HG03060 (cell line): ENCODE data around the gene NUP98.
"Not testable (repeated sequence)": the region's sequence is repeated elsewhere in the genome, so short reads cannot be mapped to it uniquely, and the experiment has no call there.

Source experiments
- ATAC-seq: cut with Tn5 transposase; IDR thresholded peaks from one replicate; pipeline ENCODE4 v1.9.1; 2021; ENCODE audit warnings: low read depth, moderate number of reproducible peaks; ENCODE audit not compliant: unreplicated experiment

NUP98 gene

DNA sequence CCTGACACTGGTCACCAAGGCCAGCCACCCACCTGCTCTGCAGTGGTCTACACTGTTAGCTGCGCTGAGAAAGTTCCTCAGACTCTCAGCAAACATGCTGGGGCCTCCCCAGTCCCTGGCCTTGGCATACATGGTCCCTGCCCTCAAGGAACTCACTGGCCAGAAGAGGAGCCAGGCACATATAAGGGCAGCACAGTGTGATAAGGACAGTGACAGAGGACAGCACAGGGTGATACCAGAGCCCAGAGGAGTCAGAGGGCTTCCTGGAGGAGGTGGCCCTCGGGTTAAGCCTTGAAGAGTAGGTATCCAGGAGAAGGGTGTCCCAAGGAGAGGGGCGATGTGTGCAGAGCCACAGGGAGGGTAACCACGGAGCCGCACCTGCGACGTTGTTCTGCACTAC is 151.8 kb downstream of the NUP98 start:
- ATAC-seq = no peak

DNA sequence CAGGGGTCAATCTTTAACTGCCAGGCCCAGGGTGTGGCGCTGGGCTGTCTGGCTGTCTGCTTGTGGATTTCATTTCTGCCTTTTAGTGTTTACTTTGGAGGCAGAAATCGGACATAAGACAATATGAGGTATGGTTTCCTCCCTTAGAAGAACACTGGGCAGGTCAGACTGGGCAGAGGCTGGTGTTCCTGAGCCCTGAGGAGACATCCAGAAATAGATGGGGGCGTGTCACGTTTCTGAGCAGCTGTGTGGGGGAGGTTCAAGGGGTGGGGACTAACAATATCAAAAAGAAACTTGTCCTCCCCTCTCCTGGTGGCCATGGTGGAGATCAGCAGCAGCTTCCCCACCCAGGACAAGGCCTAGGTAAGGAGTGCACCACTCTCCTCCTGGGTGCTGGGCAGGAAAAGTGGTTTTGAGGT is 152.5 kb downstream of the NUP98 start, which contains the start of gene ART1:
Gene ART1 (plus strand): TSS at position 312 of the 419 bp plus-strand sequence. CDS start 14,086 bp downstream, outside the sequence.
- no peak for ATAC-seq

DNA sequence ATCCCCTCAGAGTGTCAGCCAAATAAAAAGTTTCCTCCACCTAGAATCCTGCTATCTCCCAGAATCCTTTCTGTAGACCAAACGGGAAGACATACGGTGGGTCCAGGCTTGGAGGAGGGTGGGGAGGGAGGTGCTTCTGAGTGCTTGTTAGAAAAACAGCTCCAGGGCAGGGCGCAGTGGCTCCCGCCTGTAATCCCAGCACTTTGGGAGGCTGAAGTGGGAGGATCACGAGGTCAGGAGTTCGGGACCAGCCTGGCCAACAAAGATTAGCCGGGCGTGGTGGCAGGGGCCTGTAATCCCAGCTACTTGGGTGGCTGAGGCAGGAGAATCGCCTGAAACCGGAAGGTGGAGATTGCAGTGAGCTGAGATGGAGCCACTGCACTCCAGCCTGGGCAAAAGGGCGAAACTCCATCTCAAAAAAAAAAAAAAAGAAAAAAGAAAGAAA is 154.2 kb downstream of the NUP98 start:
- ATAC-seq = not testable (repeated sequence)

DNA sequence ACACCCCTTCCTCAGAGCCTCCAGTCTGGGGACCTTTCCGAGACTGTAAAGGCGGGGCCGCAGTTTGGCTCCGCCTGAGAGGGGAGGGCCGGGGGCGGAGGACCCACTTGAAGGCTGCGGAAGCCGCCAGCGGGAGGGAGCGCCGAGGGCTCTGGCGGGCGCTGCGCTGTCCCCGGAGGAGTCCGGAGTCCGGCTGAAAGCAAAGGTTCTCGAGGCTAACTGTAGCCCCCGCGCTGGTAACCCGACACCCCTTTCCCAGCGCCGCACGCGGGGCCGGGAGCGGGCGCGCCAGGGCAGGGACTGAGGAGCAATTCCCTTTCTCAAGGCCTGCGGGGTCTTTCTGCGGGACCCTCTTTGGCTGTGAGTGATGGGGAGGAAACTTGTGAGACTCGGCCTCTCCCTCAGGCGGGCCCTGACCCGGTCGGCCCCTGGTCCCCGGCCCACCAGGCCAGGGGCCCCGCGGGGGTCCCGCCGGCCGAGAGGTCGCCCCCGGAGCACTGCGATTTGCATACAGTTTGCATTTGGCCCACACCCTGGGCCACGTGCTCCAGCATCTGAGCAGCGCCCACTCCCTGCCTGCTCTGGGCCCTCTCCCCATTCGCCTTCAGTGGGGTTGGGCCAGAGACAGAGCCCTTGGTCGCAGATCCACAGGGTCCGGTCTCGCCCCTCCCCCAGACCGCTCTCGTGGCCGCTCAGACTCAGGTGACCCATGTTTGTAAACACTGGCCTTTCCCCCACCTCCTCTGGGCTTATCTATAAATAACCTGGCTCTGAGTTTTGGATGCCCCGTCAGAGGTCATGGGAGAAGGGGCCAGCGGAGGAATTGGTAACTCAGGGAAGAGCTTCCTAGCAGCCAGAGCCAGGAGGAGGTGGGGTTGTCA is 155.0 kb downstream of the NUP98 start:
- ATAC-seq = no peak

DNA sequence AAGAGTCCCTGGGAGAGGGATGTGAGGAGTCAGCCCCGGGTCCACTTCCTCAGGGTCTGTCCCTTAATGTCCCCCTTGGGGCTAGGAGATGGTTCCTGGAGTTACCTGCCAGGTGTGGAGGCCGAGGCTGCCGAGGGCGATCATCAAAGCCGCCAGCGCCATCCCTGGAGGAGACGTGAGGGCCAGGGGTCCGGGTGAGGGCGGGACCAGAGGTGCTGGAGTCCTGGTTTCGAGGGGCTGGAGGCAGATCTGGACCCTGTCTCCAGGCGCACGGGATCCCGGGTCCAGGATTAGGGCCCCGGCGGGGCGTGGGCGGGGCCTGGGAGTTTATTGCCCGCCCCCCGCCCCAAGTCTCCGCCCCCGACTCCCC is 155.7 kb downstream of the NUP98 start, which contains the start of gene ART5:
Gene ART5 (minus strand): TSS at position 292 of the 370 bp plus-strand sequence. CDS start 130 bp downstream, at position 162.
- no peak for ATAC-seq

DNA sequence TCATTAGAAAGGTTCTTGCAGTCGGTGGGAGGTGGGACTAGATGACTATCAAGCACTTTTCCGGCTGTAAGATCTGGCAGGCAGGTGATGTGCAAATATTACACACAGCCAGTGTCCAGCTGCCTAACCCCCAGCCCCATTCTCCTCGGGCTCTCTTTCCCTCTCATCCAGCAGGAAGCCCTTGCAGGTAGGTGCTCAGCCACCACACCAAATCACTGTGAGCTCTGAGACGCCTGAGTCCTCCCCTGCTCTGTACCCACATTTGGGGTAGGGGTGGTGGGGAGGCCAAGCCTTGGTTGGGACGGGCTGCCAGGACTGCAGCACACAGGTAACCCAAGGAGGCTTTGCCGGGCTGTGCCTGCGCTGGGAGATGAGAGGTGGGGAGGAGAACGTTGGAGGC is 156.2 kb downstream of the NUP98 start:
- ATAC-seq = no peak

DNA sequence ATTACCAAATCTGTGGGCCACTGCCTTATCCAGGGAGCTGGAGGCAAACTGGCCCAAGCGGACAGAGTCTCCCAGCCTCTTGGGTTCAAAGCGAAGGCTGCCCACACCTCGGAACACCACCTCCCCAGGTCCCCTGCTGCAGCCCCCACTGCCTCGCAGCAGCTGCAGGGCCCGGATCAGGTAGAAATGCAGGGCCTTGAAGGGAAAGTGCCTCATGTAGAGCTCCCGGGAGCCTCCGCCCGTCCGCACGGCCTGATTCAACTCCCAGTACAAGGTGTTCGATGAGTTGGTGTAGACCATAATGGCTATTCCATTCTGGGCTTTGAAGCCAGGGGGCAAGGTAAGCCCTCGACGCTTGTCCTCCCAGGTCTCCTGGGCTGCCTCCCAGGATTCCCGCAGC is 157.5 kb downstream of the NUP98 start:
- no peak for ATAC-seq

DNA sequence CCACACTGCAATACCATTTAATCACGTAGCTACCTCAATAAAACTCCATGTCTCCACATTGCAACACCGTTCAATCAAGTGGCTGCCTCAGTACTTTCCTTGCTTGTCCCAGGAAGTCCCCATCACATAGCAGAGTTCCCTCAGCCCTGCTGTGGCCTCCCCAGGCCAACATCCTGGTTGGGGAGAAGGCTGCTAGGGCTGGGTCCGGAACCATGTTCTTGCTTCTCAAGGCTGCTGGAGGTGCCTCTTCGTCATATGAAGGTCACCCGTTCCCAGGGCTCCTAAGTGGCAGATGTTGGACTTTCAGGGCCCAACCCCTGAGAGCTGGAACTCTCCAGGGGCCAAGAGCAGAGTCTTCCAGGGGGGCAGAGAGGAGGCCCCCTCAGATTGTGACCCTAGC is 158.8 kb downstream of the NUP98 start:
- no peak for ATAC-seq

DNA sequence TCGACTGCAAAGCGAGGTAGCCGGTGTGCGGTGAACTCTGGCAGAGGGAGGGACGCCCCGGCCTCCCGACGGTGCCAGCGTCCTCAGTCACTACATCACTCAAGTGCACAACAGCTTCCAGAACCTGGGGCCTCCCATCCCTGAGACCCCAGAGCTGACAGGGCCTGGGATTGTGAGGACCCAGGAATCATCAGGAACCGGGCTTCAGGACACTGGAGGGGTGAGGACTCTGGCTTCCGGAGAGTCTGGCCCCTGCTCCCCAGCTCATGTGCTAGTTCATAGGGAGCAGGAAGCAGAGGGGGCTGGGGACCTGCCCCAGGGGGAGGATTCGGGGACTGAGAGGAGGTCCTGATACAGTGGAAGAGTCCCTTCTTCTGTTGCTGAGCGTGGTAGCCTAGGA is 160.2 kb downstream of the NUP98 start:
- ATAC-seq = no peak

DNA sequence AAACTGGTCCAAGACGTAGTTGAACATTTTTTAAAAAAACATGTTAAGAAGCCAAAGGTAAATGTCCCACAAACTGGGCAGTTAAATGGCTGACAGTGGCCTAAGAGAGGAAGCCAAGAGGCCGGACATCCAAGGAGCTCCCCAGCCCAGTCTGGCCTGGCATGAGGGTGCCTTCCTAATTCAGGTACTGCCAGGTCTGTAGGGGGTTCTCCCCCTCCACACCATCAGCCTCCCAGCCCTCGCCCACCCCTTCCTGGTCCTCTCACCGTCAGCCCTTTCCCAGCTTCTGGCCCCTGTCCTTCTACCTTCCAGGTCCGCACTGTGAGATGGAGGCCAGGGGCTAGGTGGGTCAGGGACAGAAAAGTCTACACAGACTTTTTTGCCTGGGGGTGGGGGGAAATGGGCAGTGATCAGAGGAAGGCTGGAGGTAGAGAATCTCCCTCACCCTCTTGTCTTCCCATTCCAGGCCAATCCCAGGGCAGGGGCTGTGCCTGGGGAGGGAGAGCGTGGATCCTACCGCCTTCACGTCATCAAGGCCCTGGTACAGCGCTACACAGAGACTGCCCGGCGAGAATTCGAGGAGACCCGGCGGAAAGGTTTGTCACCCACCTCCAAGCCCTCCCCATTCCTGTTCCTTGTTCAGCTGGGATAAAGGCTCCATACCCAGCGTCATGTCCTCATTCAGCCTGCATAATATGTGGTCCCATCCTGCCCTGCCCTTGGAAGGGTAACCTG is 161.5 kb downstream of the NUP98 start:
- no peak for ATAC-seq

DNA sequence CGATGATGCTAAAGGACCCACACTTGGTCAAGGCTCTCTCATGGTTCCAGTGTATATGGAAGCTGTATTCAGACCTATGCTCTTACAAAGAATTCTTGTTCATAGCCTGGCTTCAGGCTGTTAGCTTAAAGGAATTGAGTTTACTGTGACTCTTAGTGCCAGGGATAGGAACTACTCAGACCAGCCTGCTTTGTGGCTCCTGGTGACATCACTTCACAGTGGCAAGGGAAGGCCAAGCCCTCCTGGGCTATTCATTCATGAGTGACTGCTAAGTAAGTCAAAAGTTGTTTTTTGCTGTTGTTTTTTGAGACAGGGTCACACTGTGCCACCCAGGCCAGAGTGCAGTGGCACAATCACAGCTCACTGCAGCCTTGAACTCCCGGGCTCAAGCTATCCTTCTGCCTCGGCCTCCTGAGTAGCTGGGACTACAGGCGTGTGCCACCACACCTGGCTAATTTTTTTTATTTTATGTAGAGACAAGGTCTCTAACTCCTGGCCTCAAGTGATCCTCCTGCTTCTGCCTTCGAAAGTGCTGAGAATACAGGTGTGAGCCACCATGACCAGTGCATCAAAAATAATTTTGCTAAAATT is 165.2 kb downstream of the NUP98 start:
- no peak for ATAC-seq

DNA sequence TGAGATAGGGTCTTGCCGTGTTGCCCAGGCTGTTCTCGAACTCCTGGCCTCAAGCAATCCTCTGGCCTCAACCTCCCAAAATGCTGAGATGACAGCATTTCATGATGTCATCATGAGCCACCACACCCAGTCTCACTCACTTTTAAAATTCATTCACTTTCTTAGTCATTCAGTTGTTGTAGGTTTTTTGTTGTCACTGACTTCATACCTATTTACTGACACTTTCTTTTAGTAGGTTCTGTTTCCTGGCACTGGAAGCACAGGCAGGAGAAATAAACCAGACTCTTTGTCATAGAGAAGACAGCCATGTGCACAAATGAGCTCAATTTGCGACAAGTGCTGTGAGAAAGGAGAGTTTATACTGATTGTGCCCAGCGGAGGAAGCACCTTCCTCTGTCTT is 166.0 kb downstream of the NUP98 start:
- ATAC-seq = no peak

DNA sequence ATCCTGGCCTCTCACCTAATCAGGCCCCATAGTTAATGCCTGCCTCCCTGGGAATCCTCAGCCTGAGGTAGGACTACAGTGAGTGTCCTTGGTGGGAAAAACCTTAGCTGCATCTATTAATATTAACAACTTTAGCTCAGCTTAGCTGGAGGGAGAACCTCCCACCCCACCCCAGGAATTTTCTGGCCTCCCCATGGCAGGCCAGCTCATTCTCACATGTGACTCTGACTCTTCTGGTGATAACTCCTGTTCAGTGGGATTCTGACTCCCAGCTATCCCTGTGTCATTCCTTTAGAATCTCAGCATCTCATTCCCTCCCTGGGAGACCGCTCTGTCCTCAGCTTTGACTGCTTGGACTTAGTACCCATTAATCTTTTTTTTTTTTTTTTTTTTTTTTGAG is 170.1 kb downstream of the NUP98 start:
- no peak for ATAC-seq

DNA sequence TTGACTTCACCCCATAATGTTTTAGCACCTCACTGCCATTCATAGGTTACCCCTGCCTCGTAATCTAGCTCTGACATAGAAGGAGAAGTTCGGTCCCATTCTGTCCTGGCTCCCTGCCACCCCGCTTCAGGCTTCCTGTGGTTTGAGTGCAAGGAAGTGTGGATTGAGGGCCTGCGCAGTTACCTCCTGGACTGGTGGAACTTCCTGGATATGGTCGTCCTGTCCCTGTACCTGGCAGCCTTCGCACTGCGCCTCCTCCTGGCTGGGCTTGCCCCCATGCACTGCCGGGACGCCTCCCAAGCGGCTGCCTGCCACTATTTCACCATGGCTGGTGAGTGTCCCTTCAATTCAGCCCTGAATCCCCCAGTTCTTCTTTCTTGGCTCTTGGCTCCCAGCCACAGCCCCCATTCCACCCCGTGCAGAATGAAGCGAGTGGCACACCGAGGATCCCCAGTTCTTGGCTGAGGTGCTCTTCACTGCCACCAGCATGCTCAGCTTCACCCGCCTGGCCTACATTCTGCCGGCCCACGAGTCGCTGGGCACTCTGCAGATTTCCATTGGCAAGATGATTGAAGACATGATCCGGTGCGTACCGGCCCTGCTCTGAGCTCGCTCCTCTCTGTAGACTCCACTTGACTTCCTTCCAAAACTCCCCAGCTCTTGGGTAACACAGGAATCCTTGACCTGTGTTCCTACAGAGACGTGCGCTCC is 170.9 kb downstream of the NUP98 start:
- no peak for ATAC-seq
